ENCODE results near the gene ANGPTL2.

Gene ANGPTL2

GRCh38 chr9:127049044-127049443 is 73.4 kb downstream of the ANGPTL2 start:
- no peaks in the 10 kb centered on the region for H3K79me2 ChIP-seq (ENCODE audit: low read length)
- H3K9ac ChIP-seq (ENCODE audit: low read length): no peak overlapping the region
- peaks cover 4% of the 10 kb centered on the region; the same call in 1 of the 2 replicates for H3K27me3 ChIP-seq (ENCODE audit: low read depth, low read length)
- TF ChIP-seq CTCF (IDR thresholded peaks at IDR 0.05; ENCODE audit: low read depth, low read length) (no peak), EZH2phosphoT487 (IDR thresholded peaks at IDR 0.05; ENCODE audit: low read depth) (no peak)
- H3K4me3 ChIP-seq (ENCODE audit: low read length): no peak overlapping the region
- peak overlapping the region; percentile 20; the same call in 1 of the 2 replicates for H3K4me2 ChIP-seq (ENCODE audit: low read length)
- H3K4me1 ChIP-seq (ENCODE audit: low read length): peaks cover 7% of the 10 kb centered on the region
- no peaks in the 10 kb centered on the region for H3K36me3 ChIP-seq (replicated peaks; ENCODE audit: low read depth, low read length)
- H3K27ac ChIP-seq (ENCODE audit: low read length): no peak overlapping the region
- H2AFZ ChIP-seq (ENCODE audit: low read depth, low read length): no peak overlapping the region
- H3K9me3 ChIP-seq (ENCODE audit: insufficient read depth, low read length): no peaks in the 10 kb centered on the region
- no peaks in the 10 kb centered on the region for H4K20me1 ChIP-seq (ENCODE audit: insufficient read depth, low read length)

GRCh38 chr9:127047971-127048370 is 74.5 kb downstream of the ANGPTL2 start:
- TF ChIP-seq EZH2phosphoT487 (IDR thresholded peaks at IDR 0.05; ENCODE audit: low read depth): no peak
- TF ChIP-seq CTCF (IDR thresholded peaks at IDR 0.05; ENCODE audit: low read depth, low read length): no peak

GRCh38 chr9:127045148-127045547 is 77.3 kb downstream of the ANGPTL2 start:
- no peak overlapping the region for H2AFZ ChIP-seq (ENCODE audit: low read depth, low read length)
- no peak overlapping the region for H3K4me2 ChIP-seq (ENCODE audit: low read length)
- no peak overlapping the region for H3K9ac ChIP-seq (ENCODE audit: low read length)
- H3K4me1 ChIP-seq (ENCODE audit: low read length): peaks cover 7% of the 10 kb centered on the region
- TF ChIP-seq EZH2phosphoT487 (IDR thresholded peaks at IDR 0.05; ENCODE audit: low read depth) (no peak), CTCF (IDR thresholded peaks at IDR 0.05; ENCODE audit: low read depth, low read length) (no peak)
- no peaks in the 10 kb centered on the region for H4K20me1 ChIP-seq (ENCODE audit: insufficient read depth, low read length)
- no peak overlapping the region for H3K27ac ChIP-seq (ENCODE audit: low read length)
- no peaks in the 10 kb centered on the region for H3K36me3 ChIP-seq (replicated peaks; ENCODE audit: low read depth, low read length)
- H3K9me3 ChIP-seq (ENCODE audit: insufficient read depth, low read length): no peaks in the 10 kb centered on the region
- no peak overlapping the region for H3K4me3 ChIP-seq (ENCODE audit: low read length)
- H3K79me2 ChIP-seq (ENCODE audit: low read length): no peaks in the 10 kb centered on the region
- H3K27me3 ChIP-seq (ENCODE audit: low read depth, low read length): peaks cover 4% of the 10 kb centered on the region; the same call in 1 of the 2 replicates

More at GRCh38 chr9:127047971-127048370, 74.5 kb downstream of the ANGPTL2 start:
- Histone ChIP-seq H3K79me2 (ENCODE audit: low read length) (no peaks in the 10 kb centered on the region), H3K27me3 (ENCODE audit: low read depth, low read length) (peaks cover 4% of the 10 kb centered on the region; the same call in 1 of the 2 replicates), H2AFZ (ENCODE audit: low read depth, low read length) (no peak overlapping the region), H3K4me2 (ENCODE audit: low read length) (no peak overlapping the region), H3K9me3 (ENCODE audit: insufficient read depth, low read length) (no peaks in the 10 kb centered on the region), H3K36me3 (replicated peaks; ENCODE audit: low read depth, low read length) (no peaks in the 10 kb centered on the region), H3K27ac (ENCODE audit: low read length) (no peak overlapping the region), H4K20me1 (ENCODE audit: insufficient read depth, low read length) (no peaks in the 10 kb centered on the region), H3K4me1 (ENCODE audit: low read length) (peaks cover 7% of the 10 kb centered on the region), H3K9ac (ENCODE audit: low read length) (no peak overlapping the region), H3K4me3 (ENCODE audit: low read length) (no peak overlapping the region)

GRCh38 chr9:127039492-127039891 is 82.9 kb downstream of the ANGPTL2 start:
- H4K20me1 ChIP-seq (ENCODE audit: insufficient read depth, low read length): no peaks in the 10 kb centered on the region
- no peak overlapping the region for H2AFZ ChIP-seq (ENCODE audit: low read depth, low read length)
- no peak overlapping the region for H3K4me2 ChIP-seq (ENCODE audit: low read length)
- no peaks in the 10 kb centered on the region for H3K36me3 ChIP-seq (replicated peaks; ENCODE audit: low read depth, low read length)
- no peak overlapping the region for H3K9ac ChIP-seq (ENCODE audit: low read length)
- H3K27ac ChIP-seq (ENCODE audit: low read length): no peak overlapping the region
- H3K79me2 ChIP-seq (ENCODE audit: low read length): no peaks in the 10 kb centered on the region
- no peak overlapping the region for H3K4me3 ChIP-seq (ENCODE audit: low read length)
- no peak for TF ChIP-seq EZH2phosphoT487 (IDR thresholded peaks at IDR 0.05; ENCODE audit: low read depth)
- no peak for TF ChIP-seq CTCF (IDR thresholded peaks at IDR 0.05; ENCODE audit: low read depth, low read length)
- no peaks in the 10 kb centered on the region for H3K9me3 ChIP-seq (ENCODE audit: insufficient read depth, low read length)
- H3K4me1 ChIP-seq (ENCODE audit: low read length): no peaks in the 10 kb centered on the region
- H3K27me3 ChIP-seq (ENCODE audit: low read depth, low read length): no peaks in the 10 kb centered on the region
